Measurements from ENCODE around the gene BCCIP.

BCCIP gene

DNA sequence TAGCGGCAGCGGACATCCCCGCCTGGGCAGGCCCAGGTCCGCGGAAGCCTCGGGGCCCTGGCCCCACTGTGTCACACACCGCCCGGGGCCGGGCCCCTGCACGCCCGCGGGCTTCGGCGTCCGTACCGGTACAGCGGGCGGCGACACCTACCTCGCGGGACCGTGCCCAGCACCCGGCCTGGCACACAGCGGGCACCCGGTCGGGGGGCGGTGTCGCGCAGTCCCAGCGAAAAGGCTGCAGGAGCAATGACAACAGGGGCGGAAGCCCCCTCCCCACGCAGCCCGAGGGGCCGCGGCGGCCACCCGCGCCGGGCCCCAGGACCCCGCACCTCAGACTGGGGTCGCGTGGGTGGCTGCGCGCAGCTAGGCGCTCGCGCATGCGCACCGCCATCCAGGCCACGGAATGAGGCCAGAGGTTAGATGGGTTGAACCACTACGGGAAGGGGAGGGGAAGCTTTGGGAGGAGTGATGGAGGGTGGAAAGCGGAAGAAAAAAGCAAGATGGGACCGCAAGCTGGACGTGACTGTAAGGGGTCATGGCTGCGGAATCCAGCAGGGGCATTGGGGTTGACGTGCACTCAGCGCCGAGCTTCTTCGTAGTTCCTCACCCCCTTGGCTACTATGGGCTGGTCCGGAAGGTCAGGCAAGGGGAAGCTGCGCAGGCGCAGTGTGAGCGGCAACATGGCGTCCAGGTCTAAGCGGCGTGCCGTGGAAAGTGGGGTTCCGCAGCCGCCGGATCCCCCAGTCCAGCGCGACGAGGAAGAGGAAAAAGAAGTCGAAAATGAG lies at the start of gene BCCIP, which contains the start of gene UROS:
Gene BCCIP (plus strand): TSS at position 669 of the 785 bp plus-strand sequence. CDS start 12 bp downstream, at position 681.
Gene UROS (minus strand): TSS at position 381 of the 785 bp plus-strand sequence. CDS start 6,759 bp downstream, outside the sequence.
- DNase-seq, result peak; percentile 91

DNA sequence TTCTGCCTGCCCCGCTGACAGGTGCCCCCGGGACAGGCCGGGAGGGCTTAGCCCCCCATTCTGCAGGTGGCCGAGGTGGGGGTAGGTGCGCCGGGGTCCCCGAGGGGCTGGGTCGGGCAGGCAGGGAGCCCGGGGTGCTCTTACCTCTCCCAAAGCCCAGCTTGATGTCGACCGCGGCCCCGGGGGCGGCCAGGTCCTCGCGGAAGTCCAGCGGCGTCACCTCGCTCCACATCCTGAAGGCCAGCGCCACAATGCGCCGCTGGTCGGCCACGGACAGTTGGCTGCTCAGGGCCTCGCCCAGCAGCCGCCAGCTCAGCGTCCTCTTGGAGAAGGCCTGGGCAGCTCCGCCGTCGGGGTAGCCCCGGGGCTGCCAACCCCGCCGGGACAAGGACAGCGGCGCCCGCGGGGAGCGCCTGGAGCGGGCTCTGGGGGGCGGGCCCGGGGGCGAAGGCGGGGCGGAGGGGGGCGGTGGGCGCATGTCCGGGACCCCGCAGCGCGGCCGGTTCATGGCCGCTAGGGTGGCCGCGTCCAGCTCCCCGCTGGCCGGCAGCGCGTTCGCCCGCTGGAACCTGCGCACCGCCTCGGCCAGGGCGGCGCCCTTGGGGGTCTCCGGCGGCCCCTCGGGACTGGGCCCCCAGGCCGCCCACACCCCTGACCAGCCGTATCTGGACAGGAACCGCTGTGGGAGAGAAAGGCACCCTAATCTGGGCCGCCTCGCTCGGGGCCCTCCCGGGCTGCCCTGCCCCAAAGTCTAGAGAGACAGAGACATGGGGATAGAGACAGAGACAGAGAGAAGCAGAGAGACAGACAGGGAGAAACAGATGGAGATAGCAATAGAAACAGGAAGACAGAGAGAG lies 49.4 kb upstream of the BCCIP start:
- no peak for DNase-seq

DNA sequence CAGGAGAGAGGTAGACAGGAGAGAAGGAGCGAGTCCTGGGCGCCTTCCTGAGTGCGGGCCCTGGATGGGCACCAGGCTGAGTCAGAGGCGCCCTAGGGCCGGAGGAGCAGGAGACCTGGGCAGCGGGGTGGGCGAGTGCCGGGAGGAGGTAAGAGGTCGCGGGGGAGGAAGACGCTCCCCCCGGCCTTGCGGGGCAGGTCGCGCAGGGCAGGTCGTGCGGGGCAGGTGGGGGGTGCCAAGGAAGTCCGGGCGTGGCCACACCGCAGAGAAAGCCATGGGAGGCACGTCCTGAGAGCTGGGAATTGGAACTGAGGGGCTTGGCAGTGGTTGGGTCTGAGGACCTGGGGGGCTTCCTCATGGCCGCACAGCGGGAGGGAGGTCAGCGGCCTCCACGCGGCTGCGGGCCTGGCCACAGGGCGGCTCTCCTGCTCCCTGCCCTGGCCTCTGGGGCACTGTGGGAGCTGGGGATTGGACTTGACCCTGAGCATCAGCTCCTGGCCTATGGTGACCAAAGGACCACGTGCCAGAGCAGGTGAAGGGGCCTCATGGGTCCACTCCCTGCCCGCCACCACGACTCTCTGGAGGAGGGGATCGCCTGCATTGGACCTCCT lies 48.7 kb upstream of the BCCIP start:
- DNase-seq, result no peak

DNA sequence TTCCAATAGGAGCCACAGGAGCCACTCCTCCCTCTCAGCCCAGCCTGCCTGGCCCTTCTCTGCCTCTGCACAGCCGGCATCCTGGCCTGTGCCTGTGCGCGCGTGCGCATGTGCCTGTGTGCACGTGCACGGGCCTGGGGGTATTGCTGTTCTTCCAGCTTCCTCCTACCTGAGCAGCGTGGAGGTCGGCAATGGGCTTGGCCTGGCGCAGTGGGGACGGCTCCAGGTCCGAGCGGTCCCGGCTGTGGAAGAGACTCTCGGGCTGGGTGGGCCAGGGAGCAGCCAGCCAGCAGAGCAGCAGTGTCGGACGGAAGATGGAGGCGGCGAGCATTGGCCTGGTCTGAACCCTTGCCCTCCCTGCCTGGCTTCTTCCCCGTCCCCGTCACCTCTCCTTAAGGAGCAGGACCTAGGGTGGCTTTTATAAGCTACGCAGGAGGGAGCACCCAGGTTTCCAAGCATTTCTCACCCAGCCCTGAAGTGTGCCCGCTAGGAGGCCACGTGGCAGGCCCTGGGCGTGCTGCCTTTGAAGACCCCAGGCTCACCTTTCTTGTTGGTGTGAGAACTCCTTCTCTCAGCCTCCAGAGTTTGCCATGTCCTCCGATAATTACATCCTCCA lies 47.7 kb upstream of the BCCIP start, which contains the start of gene MMP21:
Gene MMP21 (minus strand): TSS at position 331 of the 616 bp plus-strand sequence. CDS start 0 bp downstream, at position 331.
- no peak for DNase-seq

DNA sequence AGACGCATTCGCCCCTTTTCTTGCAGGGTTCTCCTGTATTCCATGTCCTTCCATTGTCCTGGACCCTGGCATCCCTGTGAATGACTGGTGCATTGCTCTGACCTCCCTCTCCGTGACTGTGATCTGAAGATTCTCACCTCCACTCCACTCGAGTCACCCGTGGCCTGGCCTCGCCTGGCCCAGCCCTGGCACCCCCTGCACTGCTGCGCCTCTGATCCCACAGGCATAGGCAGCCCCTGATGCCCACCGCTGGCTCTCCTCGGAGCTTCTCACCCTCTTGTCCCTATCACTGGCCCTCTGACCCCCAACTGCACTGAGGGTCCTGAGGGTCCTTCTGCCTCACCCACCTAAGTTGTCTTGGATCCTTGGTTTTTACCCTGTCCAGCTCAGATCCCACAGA lies 45.5 kb upstream of the BCCIP start:
- DNase-seq, result no peak

DNA sequence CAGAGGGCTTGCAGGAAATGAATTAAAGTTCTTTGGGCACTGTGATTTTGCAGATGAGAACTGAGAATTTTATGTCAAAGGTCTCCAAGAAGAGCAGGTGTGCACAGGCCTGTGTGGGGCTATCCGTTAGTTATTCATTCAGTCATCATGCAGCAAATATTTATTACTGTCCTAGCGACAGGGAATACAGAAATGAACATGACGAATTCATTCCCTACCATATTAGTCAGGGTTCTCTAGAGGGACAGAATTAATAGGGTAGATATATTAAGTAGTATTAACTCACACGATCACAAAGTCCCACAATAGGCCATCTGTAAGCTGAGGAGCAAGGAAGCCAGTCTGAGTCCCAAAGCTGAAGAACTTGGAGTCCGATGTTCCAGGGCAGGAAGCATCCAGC lies 44.8 kb upstream of the BCCIP start:
- no peak for DNase-seq

DNA sequence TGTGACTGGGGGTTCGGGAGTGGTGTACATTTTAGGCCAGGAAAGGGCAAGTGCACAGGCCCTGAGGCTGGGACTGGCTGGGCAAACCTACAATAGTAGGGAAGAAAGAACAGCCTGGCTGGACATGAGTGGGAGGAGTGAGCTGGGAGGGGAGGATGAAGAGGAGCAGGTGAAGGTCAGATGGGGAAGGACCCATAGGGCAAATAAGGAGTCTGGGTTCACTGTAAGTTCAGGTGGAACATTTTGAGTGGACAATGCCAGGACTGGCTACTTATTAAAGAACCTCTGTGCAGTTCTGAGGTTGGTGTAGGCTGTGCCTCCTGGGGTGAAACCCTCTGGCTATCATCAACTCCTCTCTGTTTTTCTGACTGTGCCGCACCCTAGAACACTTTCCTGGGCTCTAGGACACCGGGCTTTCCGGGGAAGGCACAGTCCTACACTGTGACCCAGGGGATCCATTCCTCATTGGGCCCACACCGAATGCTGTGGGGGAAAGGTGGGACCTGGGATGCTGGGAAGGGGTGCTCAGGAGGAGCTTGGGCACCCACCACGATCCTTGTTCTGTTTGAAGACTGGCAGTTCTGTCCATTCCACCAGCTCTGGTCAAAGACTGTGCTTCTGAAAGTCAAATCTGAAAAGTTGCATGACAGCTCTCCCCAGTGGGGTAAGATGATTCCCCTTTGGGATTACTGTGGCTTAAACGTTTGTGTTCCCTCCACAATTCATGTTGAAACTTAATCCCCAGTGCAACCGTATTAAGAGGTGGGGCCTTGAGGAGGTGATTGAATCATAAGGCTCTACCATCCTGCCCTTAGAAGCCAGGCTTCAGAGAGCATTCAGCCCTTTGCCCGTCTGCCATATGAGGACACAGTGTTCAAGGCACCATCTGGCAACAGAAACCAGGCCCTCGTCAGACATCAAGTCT lies 43.7 kb upstream of the BCCIP start:
- no peak for DNase-seq

DNA sequence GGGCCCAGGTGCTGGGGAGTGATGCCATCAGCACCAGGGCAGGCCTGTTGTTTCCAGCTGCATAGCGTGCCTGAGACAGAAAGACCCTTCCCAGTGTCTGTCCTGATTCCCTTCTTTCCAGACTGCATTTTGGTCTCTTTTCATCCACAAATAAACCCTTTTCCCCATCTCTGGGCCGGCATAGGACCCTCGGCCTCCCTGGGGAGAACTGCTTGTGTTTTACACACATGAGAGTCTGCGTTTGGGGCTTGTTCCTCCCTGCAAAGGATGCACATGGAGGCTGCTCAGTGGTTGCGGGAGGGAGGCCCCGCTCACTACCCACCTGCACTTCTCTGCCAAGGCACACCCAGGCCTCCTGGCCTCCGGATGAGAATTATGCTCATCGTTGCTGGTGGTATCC lies 42.0 kb upstream of the BCCIP start:
- DNase-seq, result no peak

DNA sequence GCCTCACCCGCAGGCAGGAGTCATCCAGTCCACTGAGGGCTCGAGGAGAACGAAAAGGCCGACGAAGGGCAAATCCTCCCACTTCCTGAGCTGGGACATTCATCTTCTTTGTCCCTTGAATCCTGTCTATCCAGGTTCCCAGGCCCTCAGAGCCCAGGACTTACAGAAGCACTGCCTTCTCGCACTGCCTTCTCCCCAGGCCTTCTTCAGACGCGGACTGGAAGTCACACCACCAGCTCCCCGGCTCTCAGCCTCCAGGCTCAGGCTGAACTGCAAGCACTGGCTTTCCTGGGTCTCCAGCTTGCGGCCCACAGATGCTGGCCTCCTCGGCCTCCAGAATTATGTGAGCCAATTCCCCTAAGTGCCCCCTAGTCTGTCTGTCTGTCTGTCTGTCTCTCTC lies 41.3 kb upstream of the BCCIP start:
- no peak for DNase-seq

DNA sequence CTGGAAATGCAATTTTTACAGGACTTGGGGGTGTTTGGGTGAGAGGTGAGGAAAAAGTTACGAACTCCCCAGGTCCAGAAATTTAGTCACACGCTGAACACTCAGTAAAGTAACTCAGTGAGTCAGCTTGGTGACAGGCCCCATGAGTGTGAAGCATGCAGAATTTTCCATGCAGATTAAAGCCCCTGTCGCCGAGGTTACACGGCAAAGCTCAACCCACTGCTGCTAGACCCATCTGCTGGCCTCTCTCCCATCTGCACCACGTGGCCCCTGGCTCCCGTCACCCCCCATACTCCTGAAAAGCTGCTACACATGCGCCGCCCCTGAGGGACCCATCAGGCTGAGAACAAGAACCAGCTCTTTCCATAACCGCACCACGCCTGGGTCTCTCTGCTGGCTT lies 40.7 kb upstream of the BCCIP start:
- no peak for DNase-seq

DNA sequence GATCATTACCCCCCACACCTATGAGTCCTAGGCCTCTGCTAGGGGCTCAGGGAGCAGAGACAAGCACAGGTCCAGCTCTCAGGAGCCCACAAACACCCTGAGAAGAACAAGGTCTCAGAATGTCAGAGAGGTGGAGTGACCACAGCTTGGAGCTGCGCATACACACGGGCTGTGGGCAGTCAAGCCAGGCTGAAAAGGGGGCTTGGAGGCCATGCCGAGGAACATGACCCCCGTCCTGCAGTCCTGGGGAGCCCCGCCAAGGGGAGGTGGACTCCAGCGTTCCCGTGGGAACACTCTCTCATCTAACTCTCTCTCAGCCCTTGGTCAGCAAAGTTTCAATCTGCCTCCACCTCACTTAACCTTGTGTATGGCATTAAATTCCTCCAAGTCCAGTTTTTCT lies 39.9 kb upstream of the BCCIP start:
- no peak for DNase-seq

DNA sequence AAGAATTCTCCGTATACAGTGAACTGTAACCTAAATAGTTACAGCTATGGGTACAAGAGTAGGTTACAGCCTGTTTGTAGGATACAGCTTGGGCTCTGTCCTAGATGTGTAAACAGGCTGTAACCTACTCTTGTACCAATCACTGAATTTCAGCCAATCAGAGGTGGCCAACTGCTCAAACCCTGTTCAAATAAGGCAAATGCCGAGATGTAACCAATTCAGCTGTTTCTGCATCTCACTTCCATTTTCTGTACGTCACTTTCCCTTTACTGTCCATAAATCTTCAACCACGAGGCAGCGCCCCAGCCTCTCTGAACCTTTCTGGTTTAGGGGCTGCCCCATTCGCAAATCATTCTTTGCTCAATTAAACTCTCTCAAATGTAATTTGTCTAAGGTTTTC lies 39.4 kb upstream of the BCCIP start:
- DNase-seq, result no peak

DNA sequence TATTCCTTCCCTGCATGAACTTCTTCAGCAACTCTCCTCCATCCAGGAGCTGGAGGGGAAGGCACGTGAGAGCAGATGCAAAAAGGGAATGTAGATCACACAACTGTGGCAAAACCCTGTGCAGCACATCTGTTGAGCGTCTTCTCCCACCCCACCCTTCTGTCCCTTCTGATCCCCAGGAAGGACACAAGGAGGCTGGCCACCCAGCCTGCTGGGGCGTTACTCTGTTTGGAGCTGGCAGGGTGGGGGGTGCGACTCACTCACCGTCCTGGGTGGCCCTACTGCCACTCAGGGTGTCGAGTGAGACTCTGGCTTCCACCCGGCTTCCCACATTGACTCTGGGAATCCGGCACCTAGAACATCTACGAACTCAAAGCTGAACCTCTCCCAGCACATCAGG lies 37.6 kb upstream of the BCCIP start:
- DNase-seq, result no peak

DNA sequence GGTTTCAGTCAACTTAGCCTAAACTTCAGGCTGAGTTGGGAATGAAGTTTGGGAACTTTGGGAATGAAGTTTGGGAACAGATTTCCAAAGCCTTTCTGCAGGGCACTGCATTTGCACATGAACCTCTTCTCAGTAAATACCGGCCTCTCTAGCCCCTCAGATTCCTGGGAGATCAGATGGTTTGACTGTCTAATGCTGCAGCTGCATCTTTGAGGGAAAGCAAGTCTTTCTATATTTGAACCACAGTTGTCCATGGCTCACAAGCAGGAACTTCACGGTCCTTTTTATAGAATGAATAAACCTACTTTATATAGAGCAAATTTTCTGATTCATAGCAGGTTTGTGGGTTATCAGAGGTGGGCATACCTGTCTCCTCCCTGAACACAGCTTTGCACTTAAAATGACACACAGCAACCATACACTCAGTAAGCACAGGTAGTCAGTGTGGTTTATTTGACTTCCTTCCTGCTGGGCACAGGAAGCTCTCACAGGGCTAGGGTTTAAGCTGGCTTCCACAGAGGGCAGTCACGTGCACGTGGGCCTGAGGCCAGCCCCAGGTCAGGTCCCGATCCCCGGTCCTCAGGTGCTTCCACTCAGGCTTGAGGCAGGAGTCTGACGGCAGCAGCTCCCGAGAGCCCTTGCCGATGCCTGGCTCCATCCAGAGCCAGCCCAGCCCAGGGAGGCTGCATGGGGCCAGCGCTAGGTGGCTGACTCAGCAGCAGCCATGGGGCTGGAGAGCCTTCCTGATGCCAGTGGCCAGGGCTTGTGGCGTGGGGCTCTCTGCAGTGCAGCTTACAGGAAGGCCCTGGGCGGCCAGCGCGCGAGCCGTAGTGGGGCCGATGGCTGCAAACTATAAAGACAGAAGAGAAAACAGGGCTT lies 35.0 kb upstream of the BCCIP start:
- no peak for DNase-seq

DNA sequence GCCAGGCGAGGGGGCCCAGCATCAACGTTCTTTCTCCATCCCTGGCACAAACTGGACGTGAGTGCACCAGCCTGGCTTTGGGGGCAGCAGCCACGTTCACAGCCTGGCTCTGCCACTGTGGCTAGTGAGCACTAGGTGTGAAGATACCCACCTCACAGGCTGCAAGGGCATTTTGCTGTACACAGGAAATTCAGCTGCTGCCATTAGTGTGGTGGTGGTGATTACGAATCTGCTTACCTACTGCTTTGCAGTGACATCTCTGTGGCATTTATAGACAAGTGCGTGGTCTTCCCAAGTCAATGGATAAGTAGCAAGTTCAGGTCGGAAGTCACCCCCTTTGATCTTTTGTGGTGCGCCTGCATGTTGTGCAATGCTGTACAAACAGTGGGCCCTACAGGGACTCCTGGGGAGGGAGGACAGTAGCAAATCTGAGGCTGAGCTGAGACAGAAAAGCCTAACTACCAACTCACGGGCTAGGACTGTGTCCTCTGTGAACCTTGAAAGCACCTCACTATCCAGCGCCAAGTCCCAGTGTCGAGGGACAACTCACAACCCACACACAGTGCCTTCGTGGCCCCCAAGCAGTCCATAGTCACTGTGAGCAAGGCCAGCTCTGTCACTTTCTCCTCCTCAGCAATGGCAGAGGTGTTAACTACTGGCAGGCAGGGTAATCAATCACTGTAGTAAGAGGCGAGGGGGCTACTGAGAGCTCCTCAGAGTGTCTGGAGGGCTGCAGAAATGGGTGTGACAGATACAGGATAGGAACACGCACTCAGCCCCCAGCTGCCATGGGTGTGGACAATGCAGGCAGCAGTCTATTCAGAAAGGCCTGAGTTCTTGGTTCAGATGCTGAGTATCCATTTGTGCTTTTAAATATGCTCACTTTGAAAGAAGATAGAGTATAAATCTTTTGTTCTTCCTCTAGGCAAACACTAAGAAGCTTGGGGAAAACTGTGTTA lies 30.7 kb upstream of the BCCIP start:
- DNase-seq, result no peak

DNA sequence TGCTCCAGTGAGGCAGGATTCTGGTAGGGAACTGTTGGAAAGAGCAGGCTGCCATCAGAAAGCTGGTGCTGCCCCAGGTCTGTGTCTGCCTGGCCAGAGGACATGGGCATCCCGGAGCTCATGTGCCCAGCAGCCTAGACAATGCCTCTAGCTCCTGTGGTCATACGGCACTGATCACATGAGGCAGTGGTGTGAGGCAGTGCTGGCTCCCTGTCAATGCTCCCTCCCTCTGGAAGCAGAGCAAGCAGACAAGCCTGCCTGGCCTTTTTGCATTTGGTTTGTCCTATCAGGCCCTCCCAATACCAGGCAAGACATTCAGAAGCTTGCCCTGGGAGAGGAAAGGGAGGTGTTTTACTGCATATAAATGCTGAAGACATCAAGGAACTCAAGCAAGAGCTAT lies 28.2 kb upstream of the BCCIP start:
- DNase-seq, result no peak

DNA sequence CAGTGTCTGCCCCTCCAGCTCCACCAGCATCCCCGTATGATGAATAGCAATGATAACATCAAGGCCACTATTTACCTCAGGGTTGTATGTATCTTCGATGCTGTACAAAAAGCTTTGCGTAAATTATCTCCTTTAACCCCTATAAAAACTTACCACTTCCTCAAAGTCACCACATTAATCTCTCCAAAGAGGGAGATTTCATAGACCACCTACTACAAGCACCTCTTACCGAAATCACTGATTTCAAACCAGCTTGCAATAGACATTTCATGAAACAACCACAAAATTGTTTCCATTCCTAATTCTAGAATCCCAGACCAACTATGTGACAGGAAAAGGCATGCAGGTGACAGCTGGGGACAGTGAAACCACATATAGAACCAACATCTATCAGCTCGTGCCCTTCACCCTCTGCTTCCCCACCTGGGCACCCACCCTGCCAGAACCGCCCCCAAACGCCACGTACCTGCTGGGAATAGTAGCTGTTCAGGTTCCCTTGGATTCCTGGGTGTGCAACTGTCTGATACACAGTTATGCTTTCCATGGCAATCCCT lies 27.6 kb upstream of the BCCIP start:
- no peak for DNase-seq

DNA sequence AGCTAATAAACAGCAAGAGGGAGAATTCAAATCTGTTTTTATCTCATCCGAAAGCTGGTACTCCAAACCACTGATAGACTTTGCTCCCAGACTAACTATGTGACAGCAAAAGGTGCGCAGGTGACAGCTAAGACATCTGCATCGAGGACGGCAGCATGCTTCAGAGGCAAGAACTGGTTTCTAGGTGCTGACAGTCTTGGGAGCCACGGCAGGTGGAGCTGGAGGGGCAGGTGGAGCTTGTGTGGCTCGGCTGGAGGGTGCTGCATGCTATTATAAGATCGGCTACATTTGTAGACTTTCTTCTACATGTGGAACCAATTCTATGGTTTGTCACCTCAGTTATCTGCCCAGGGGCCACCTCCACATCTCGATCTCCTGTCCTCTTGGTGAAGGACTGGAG lies 25.9 kb upstream of the BCCIP start:
- DNase-seq, result no peak

DNA sequence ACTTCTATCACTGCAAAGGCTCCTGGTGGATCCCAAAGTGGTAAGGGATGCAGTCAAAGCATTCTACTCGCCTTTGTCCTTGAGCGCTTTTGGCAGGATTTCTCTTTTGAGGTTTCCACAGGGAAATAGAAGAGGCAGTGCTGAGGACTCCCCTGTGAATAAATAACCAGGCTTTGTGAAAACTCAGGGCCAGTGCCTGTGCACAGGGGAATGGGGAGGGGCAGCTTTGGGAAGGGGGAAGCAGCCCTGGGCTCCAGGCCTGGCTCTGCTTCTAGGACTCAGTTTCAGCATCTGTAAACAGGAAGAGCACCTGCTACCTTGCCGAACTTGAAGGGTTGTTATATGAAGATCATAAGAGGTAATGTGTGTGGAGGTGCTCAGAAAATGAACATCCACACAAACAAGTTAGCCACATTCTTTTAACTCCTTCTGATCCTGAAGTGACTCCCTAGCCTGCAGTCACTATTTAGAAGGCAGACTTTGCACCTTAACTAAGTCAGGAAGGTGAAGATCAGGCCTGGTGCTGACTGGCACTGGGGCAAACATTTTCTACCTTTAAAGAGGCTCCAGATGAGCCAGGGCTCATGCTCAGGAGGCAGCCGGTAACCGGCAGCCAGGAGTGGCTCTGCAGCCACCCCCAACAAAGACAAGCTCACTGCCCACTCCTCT lies 25.2 kb upstream of the BCCIP start:
- DNase-seq, result no peak
